IMR-90 (cell line): ENCODE results near the gene PTPRN2. TPM values are rescaled to one million over a fixed set of nuclear protein-coding genes. Genes with fewer than 3 reads are reported as not detected.

Source experiments
- ATAC-seq: fragments of 200-7000 bp; cut with Tn5 transposase; 2 replicates; pipeline ENCODE4 v1.9.1; 2020; ENCODE audit warnings: low read depth, mild to moderate bottlenecking, moderate library complexity
- BruUV-seq: library from RNA; stranded (reverse); fragments of 400-500 nt; replicated peaks from 2 replicates; lab custom pipeline; 2021; lab: Mats Ljungman, UMichigan
- CTCF ChIA-PET: fragments of 300-600 bp; formaldehyde crosslinking; extraction: SDS; loops from one replicate; lab custom pipeline; 2021; ENCODE audit warnings: antibody characterized with exemption; lab: Yijun Ruan, JAX
- POLR2A ChIA-PET: fragments of 300-600 bp; sonication (Branson Sonifier 250); formaldehyde crosslinking; loops from one replicate; lab custom pipeline; 2022; ENCODE audit warnings: antibody characterized with exemption; ENCODE audit not compliant: unreplicated experiment; lab: Charles Lee
- DNase-seq: peaks from one replicate; pipeline ENCODE4 v3.0.0; 2013
- H2AFZ ChIP-seq: replicated peaks from 2 replicates; pipeline ENCODE3; 2013; ENCODE audit warnings: low read length, mild to moderate bottlenecking; ENCODE audit not compliant: poor library complexity
- H2AK5ac ChIP-seq: 2 replicates; pipeline ENCODE4 v1.6.1; 2013; ENCODE audit warnings: low read depth, low read length, inconsistent platforms
- H2AK9ac ChIP-seq: replicated peaks from 2 replicates; pipeline ENCODE3; 2013; ENCODE audit warnings: mild to moderate bottlenecking, low read depth, low read length, moderate library complexity; ENCODE audit not compliant: poor library complexity
- H2BK120ac ChIP-seq: 2 replicates; pipeline ENCODE4 v1.6.1; 2013; ENCODE audit warnings: low read depth, low read length, inconsistent platforms
- H2BK15ac ChIP-seq: 3 replicates; pipeline ENCODE4 v1.6.1; 2013; ENCODE audit warnings: low read depth, low read length, inconsistent platforms
- H2BK20ac ChIP-seq: 2 replicates; pipeline ENCODE4 v1.6.1; 2013; ENCODE audit warnings: low read depth, mild to moderate bottlenecking, inconsistent platforms, low read length, moderate library complexity
- H2BK5ac ChIP-seq: 2 replicates; pipeline ENCODE4 v1.6.1; 2013; ENCODE audit warnings: mild to moderate bottlenecking, low read depth, low read length, inconsistent platforms; ENCODE audit not compliant: poor library complexity, severe bottlenecking
- H3K14ac ChIP-seq: replicated peaks from 2 replicates; pipeline ENCODE4 v1.6.1; 2013; ENCODE audit warnings: low read depth, low read length, inconsistent platforms
- H3K18ac ChIP-seq: 2 replicates; pipeline ENCODE4 v1.6.1; 2013; ENCODE audit warnings: low read depth, low read length, control low read depth
- H3K23ac ChIP-seq: 2 replicates; pipeline ENCODE4 v1.6.1; 2013; ENCODE audit warnings: low read depth, low read length, inconsistent platforms
- H3K27ac ChIP-seq: 2 replicates; pipeline ENCODE4 v1.5.1; 2013; ENCODE audit warnings: mild to moderate bottlenecking, control low read depth, low read length; ENCODE audit not compliant: insufficient read depth
- H3K27me3 ChIP-seq: 2 replicates; pipeline ENCODE4 v1.6.1; 2013; ENCODE audit warnings: low read length; ENCODE audit not compliant: control insufficient read depth, insufficient read depth
- H3K36me3 ChIP-seq: 2 replicates; pipeline ENCODE4 v1.6.1; 2013; ENCODE audit warnings: low read length, mixed read lengths; ENCODE audit not compliant: control insufficient read depth, insufficient read depth
- H3K4ac ChIP-seq: 2 replicates; pipeline ENCODE4 v1.6.1; 2013; ENCODE audit warnings: low read depth, low read length, inconsistent platforms
- H3K4me1 ChIP-seq: 2 replicates; pipeline ENCODE4 v1.6.1; 2013; ENCODE audit warnings: low read length, mixed read lengths; ENCODE audit not compliant: control insufficient read depth, insufficient read depth
- H3K4me2 ChIP-seq: 2 replicates; pipeline ENCODE4 v1.6.1; 2013; ENCODE audit warnings: low read depth, mild to moderate bottlenecking, control low read depth, low read length, moderate library complexity
- H3K4me3 ChIP-seq: 2 replicates; pipeline ENCODE4 v1.5.1; 2013; ENCODE audit warnings: low read depth, mild to moderate bottlenecking, control low read depth, low read length, moderate library complexity; ENCODE audit not compliant: insufficient read depth
- H3K56ac ChIP-seq: 2 replicates; pipeline ENCODE4 v1.6.1; 2013; ENCODE audit warnings: low read length, inconsistent platforms; ENCODE audit not compliant: insufficient read depth; ENCODE audit errors: extremely low read depth
- H3K79me1 ChIP-seq, 2 experiments: 2 replicates each; pipeline ENCODE4 v1.6.1; 2013; ENCODE audit warnings: low read length in 2 of 2, inconsistent platforms in 1 of 2, low read depth in 1 of 2
- H3K9ac ChIP-seq: 2 replicates; pipeline ENCODE4 v1.6.1; 2013; ENCODE audit warnings: low read depth, low read length, control low read depth
- H3K9me1 ChIP-seq: 2 replicates; pipeline ENCODE4 v1.6.1; 2013; ENCODE audit warnings: low read length, inconsistent platforms; ENCODE audit not compliant: insufficient read depth
- H3K9me3 ChIP-seq: 2 replicates; pipeline ENCODE4 v1.6.1; 2013; ENCODE audit warnings: low read length; ENCODE audit not compliant: control insufficient read depth, insufficient read depth
- H4K20me1 ChIP-seq: 2 replicates; pipeline ENCODE4 v1.6.1; 2013; ENCODE audit warnings: low read length, inconsistent platforms; ENCODE audit not compliant: insufficient read depth
- H4K5ac ChIP-seq: 2 replicates; pipeline ENCODE4 v1.6.1; 2013; ENCODE audit warnings: mild to moderate bottlenecking, low read depth, low read length, control low read depth
- H4K8ac ChIP-seq, 2 experiments: 2 replicates each; pipeline ENCODE4 v1.6.1; 2013; ENCODE audit warnings: low read depth in 2 of 2, low read length in 2 of 2, control low read depth in 1 of 2, inconsistent platforms in 1 of 2
- H4K91ac ChIP-seq: 2 replicates; pipeline ENCODE4 v1.6.1; 2013; ENCODE audit warnings: low read depth, low read length, inconsistent platforms; ENCODE audit not compliant: insufficient read depth
- CTCF ChIP-seq: conservative IDR thresholded peaks from 2 replicates; pipeline ENCODE4 v1.5.1; 2012; ENCODE audit warnings: mild to moderate bottlenecking, low read depth, low read length, improper control_type of control experiment
- MXI1 ChIP-seq: IDR thresholded peaks from 2 replicates; pipeline ENCODE4 v1.6.1; 2012; ENCODE audit warnings: low read depth, mild to moderate bottlenecking, low read length, moderate library complexity, borderline replicate concordance
- USF2 ChIP-seq: fragments of 150-350 bp; IDR thresholded peaks from 2 replicates; pipeline ENCODE4 v1.6.1; 2017; ENCODE audit warnings: mild to moderate bottlenecking, antibody characterized with exemption, low read length, low read depth
- WGBS, 2 experiments: methylation state at CpG; one replicate each; pipeline versions ENCODE4 v1.1.5 to v1.1.7; 2013; ENCODE audit warnings: missing lambda C conversion rate in 2 of 2; ENCODE audit not compliant: insufficient read length in 1 of 2; ENCODE audit errors: extremely low coverage in 2 of 2; 5-methylcytosine and 5-hydroxymethylcytosine counted together
- dilution Hi-C: fragments of 300-500 bp; cut with HindIII; formaldehyde crosslinking; loops from one replicate; pipeline ENCODE4 v1.14.3; 2018; ENCODE audit warnings: low sequenced_read_pairs; ENCODE audit not compliant: unreplicated experiment
- in situ Hi-C: fragments of 300-500 bp; cut with MboI; formaldehyde crosslinking; loops from 3 replicates; pipeline ENCODE4 v1.14.3; 2019; ENCODE audit warnings: low sequenced_read_pairs, inconsistent platforms, mixed read lengths
- intact Hi-C: fragments of 100-400 bp; cut with micrococcal nuclease; formaldehyde crosslinking; loops from 2 replicates; pipeline ENCODE4 v1.10.0; 2022
- polyA plus RNA-seq, 3 experiments: library from polyadenylated mRNA; depleted of rRNA; stranded (reverse); fragments of >200 nt; gene quantifications; 2 replicates each; pipeline ENCODE4 v1.2.3, GENCODE V29; 2012; ENCODE audit warnings: low replicate concordance in 1 of 3
- total RNA-seq: library from RNA; depleted of rRNA; stranded (reverse); fragments of >200 nt; gene quantifications from 2 replicates; pipeline ENCODE4 v1.2.3, GENCODE V29; 2012

PTPRN2 gene
- total and polyA plus RNA-seq, 2 of the 4 experiments (the other 2 are of a cell fraction), result 0.03 TPM; not detected in 1

GRCh38 chr7:157755741-157756140 is 831.9 kb downstream of the PTPRN2 start:
- H2BK15ac ChIP-seq, result no peak overlapping the region
- H3K4me1 ChIP-seq, result no peaks in the 10 kb centered on the region
- no peaks in the 10 kb centered on the region for H4K20me1 ChIP-seq
- H4K8ac ChIP-seq, result no peak overlapping the region
- dilution Hi-C loops (no loop called here), in situ Hi-C loops (no loop called here), intact Hi-C loops (no loop called here)
- H2AFZ ChIP-seq, result no peak overlapping the region
- no peak overlapping the region for H3K18ac ChIP-seq
- TF ChIP-seq CTCF, result no peak
- TF ChIP-seq MXI1, result no peak
- no peak for TF ChIP-seq USF2
- H3K79me1 ChIP-seq, result no peaks in the 10 kb centered on the region
- peaks cover 56% of the 10 kb centered on the region for H3K9me3 ChIP-seq
- H3K27ac ChIP-seq, result no peak overlapping the region
- H4K5ac ChIP-seq, result no peak overlapping the region
- no peak overlapping the region for H3K4ac ChIP-seq
- CTCF ChIA-PET, result no interaction called here
- no peak overlapping the region for H2BK5ac ChIP-seq
- ATAC-seq (no peak), DNase-seq (no peak)
- no peaks in the 10 kb centered on the region for H3K27me3 ChIP-seq
- POLR2A ChIA-PET, result no interaction called here
- H2BK20ac ChIP-seq, result no peak overlapping the region
- H3K23ac ChIP-seq, result no peak overlapping the region
- H3K4me3 ChIP-seq, result no peak overlapping the region
- H4K91ac ChIP-seq, result no peak overlapping the region
- H3K9me1 ChIP-seq, result no peaks in the 10 kb centered on the region
- no peaks in the 10 kb centered on the region for H3K36me3 ChIP-seq
- no peak overlapping the region for H3K4me2 ChIP-seq
- H3K9ac ChIP-seq, result no peak overlapping the region
- no CpG with 5 or more reads among the region's 7 CpGs for WGBS, 2 experiments
- no peak overlapping the region for H2AK9ac ChIP-seq
- H3K56ac ChIP-seq, result no peak overlapping the region
- no peak overlapping the region for H2AK5ac ChIP-seq
- no peak overlapping the region for H3K14ac ChIP-seq
- H2BK120ac ChIP-seq, result no peak overlapping the region
- BruUV-seq, result no TSS peak
